Superior temporal gyrus (tissue), 1 donor: Measurements from ENCODE around the gene B4GALNT3.

Experiments
- DNase-seq: peaks from one replicate; pipeline ENCODE4 v3.0.0-alpha.2; 2016; ENCODE audit errors: extremely low spot score

The B4GALNT3 gene

DNA sequence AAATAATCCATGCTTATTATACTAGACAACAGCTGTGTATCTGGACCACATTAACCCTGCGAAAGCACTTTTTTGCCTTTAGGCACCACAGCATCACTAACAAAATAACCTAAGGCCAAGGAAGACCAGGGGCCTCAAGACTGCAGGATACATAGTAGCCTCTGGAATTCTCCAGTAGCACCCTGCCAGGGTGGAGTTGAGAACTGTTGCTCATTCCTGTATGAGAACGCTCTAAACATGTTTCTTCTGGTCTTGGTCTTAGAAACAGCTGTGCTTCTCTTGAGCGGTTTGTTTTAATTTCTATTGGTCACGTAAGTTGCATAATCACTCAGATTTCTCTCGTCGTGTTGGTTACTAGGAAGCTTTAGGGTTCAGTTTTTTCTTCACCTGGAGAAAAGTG, 7.9 kb downstream of the B4GALNT3 start:
- no peak for DNase-seq

GRCh38 chr12:468671-469389, 9.1 kb downstream of the B4GALNT3 start:
- no peak for DNase-seq

DNA sequence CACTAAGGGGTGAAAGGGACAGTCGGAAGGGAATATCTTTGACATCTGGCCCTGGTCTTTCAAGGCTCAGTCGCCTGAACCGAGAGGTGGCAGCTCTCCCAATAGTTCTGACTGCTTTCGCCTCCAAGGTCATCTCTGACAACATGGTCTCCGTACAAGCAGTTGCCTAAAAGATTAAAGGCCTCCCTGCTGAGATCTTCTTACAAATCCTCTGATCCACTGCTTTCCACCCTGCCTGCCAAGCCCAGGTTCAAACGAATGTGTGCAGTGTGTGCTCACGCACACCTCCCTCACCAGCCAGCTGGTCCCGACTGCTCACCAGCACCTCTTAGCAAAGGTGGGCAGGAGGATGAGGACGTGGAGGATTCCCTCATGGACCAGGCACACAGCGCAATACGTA, 10.4 kb downstream of the B4GALNT3 start:
- DNase-seq: no peak

DNA sequence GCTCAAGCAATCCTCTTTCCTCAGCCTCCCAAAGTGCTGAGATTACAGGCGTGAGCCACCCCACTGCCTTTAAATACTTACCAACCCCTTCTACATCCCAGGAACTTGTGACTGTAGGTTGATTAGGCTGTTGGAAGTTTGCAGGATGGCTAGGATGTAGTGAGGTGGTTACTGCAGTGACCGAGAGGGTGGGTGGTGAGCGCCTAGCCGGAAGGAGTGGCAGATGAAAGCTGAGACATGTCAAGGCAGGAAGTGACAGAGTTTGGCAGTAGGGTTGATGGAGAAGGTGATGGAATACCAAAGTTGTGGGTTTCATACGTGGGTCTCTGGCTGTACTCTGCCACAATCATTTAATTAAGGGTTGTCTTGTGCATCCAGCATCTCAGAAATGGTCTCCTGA, 13.5 kb downstream of the B4GALNT3 start:
- no peak for DNase-seq

DNA sequence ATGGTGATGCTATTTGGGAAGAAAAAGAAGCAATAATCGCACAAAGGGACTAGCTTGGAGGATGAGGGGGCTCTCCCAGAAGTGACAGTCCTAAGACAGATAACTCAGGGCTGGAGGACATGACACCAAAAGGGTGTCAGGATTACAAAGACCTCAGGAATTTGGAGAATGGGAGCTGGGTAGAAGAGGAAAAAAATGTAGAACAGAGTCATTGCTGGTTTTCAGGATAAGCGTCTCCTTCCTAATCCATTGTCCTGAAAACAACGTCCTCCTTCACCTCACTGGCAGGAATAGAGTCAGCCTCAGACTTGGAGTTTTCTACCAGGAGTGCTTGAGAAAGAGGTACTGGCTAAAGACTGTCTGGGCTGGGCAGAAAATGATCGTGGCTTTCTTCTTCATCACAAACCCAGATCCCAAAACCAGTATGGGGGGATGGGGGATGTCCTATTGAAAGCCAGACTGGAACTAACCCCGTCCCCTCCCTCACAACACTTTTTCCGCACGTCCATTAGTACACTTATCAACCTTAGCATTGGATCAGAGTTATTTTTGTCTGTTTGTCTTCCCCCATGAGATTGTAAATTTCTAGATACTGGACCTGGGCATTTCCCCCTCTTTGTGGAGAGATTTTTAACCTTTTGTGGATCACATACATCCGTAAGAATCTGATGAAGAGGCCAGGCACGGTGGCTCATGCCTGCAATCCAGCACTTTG, 14.3 kb downstream of the B4GALNT3 start:
- DNase-seq: no peak

DNA sequence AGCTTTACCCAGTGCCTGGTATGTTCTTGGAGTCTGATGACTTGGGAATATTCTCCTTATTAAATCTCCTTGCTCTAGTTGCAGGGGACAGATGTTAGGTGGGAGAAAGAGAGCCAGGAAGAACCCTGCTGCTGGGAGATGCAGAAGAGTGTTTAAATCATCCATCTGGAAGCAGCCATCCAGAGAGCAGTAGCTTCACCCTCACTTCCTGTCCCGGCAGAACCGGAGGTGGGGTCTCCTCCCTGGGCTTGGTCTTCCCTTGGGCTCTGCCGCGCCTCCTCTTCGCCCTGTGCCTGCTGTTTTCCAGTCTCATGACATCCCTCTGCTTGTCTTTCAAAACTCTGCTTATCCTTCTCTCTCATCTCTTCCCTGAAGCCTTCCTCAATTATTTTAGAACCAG, 15.5 kb downstream of the B4GALNT3 start:
- DNase-seq: no peak

- DNase-seq: no peak
These were observed 19.4 kb downstream of the B4GALNT3 start for GRCh38 chr12:479161-479560.

DNA sequence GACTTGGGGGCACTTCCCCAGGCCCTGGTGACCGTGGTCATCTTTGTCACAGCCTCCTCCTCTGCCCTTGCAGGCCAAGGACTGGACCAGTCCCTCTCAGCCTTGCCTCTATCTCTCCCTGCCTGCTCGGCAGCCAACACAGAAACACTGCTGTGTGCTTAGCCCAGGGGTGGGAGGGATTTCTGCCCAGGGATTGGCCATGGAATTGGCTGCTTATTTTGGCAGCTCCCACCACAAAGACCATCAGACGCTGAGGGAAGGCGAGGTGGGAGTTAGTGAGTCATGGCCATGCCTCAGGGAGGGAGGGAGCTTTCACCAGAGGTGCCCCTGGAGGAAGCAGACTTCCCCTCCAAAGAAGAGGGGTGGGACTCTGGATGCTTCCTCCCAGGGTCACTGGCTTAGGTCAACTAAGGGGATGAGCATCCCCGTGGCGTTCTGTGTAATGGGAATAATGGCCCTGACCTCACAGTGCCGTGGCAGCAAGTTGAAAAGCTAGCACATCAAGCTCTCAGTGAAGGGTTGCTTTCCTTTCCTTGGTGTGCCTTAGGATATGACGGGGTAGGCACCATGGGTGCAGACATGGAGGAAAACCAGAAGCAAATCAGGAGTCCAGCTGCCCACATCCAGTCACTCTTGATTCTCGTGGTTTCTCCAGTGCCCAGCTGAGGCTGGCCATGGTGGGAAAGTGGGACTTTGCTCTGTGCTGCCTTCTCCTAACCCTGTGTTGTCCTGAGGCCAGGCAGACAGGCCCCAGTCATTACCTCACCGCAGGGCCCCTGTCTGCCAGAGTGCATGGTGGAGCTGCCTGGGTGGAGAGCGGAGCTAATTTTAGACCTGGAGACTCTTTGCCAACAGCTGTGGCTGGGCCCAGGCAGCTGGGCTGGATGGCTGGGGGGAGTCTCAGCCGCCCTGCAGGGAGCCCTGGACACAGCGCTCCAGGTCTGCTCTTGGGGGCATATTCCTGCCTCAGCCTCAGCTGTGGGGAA, 21.4 kb downstream of the B4GALNT3 start:
- peak; percentile 21 for DNase-seq

DNA sequence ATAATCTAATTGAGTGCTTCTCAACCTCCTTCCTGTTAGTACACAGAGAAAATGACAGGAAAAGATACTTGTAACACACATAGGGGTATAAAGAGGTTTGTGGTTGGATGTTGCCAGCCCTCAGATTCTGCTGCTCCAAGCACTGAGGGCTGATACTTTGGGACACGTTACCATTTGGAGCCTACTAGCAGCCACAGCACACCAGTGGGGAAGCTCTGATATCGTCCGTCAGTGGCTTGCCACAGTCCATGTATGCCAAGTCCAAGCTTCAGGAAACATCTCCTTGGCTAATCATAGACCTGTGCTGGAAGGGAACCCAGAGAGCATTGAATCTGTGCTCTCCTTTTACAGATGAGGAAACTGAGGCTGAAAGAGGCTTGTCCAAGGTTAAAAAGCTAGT, 22.3 kb downstream of the B4GALNT3 start:
- DNase-seq: no peak

DNA sequence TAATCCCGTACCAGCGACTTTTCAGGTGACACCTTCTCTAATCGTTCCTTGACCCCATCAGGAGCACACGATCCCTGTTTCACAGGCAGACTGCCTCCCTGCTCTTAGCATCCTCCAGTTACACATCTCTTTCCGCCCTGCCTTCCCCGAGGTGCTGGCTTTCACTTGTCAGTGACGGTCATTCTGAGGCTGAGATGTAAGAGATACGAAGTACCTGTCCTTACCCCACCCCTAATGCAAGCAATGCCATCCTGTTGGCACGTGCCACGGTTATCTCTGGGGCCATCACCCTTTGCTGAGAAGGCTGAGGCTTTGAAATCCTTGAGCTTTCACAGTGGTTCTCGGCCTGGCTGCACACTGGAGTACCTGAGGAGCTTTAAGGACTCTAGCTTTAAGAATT, 24.4 kb downstream of the B4GALNT3 start:
- no peak for DNase-seq

- DNase-seq: no peak
These were observed 30.5 kb downstream of the B4GALNT3 start for GRCh38 chr12:490260-490659.

- no peak for DNase-seq
These were observed 35.7 kb downstream of the B4GALNT3 start for GRCh38 chr12:495466-495865.

GRCh38 chr12:496736-497135, 37.0 kb downstream of the B4GALNT3 start:
- no peak for DNase-seq

DNA sequence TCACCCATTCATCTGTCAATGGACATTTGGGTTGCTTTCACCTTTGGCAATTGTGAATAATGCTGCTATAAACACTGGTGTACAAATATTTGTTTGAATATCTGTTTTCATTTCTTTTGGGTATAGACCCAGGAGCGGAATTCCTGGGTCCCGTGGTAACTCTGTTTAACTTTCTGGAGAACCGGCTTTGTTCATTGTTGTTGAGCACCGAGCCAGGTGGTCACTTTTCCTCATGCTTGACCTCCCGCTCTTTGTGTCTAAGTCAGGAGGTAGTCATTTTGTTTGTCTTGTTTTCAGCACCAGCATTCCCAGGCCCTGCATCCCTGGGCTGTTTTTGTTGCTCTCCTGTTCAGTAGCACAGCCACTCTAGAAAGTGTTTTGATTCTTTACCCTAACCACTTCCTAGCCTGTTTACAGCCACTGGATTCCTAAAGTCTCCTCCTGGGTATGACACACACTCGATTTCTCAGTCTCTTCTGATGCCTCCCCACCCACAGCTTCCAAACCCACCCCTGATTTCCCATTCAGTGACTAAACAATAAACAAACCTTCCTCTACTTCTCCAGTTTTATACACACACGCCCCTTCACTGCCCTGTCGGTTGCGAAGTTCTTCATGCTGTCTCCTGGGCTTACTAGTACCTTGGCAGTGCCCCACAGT, 37.9 kb downstream of the B4GALNT3 start:
- DNase-seq: no peak

- no peak for DNase-seq
These were observed 40.2 kb downstream of the B4GALNT3 start for GRCh38 chr12:499837-500458.

DNA sequence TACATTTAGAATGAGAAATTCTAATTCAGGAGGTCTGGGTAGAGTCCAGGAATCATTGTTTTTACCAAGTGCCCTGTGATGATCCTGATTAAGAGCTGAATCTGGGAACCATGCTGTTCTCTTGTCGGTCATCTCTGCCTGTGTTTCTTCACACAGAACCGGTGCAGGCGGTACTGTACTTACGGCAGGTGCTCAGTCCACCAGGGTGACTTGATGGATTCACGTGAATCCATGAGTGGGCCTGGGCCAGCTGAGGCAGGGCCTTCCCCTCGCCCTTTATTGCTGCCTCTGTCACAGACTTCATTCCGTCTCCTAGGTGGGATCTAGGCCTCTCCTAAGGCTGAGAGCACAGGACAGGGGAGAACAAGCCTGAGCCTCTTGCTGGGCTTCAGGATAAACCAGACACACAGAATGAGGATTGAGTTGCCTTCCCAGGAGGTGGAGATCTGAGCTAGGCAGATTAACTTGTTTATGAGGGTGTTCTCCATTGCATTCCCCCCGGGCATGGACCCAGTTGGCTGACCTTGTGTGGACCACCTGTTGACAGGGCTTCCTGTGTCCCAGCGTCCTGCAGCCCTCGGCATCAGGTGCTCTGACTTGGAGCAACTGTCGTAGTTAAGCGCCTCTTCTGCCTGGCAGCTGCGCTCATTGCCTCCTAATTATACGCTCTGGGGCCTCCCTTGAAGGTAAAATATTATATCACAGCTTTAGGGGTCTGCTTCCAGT, 42.1 kb downstream of the B4GALNT3 start:
- no peak for DNase-seq

GRCh38 chr12:503111-503761, 43.5 kb downstream of the B4GALNT3 start:
- DNase-seq: no peak

GRCh38 chr12:505221-505620, 45.5 kb downstream of the B4GALNT3 start:
- no peak for DNase-seq

GRCh38 chr12:507391-507796, 47.7 kb downstream of the B4GALNT3 start:
- DNase-seq: no peak

- no peak for DNase-seq
These were observed 48.4 kb downstream of the B4GALNT3 start for GRCh38 chr12:508145-508544.
